GM12865 (cell line): ENCODE results near the gene KCTD1.
A peak's percentile ranks its signal among the peaks of the same experiment; 100 is the strongest.

Experiments used
- DNase-seq: peaks from one replicate; pipeline ENCODE4 v3.0.0; 2010; ENCODE audit warnings: low read depth
- H3K4me3 ChIP-seq: 2 replicates; pipeline ENCODE4 v1.5.1; 2011; ENCODE audit warnings: mild to moderate bottlenecking, low read depth, low read length, control low read depth
- CTCF ChIP-seq: IDR thresholded peaks from 2 replicates; pipeline ENCODE4 v1.5.1; 2011; ENCODE audit warnings: low read length, control low read depth, low read depth, inconsistent platforms; ENCODE audit not compliant: insufficient read depth; ENCODE audit errors: missing control alignments

KCTD1 gene

GRCh38 chr18:26466026-26466425, 82.3 kb downstream of the KCTD1 start:
- no peak overlapping the region for H3K4me3 ChIP-seq
- no peak for DNase-seq
- TF ChIP-seq CTCF = no peak

GRCh38 chr18:26465431-26465830, 82.9 kb downstream of the KCTD1 start:
- DNase-seq = no peak
- TF ChIP-seq CTCF = no peak

GRCh38 chr18:26464128-26465011, 84.0 kb downstream of the KCTD1 start:
- DNase-seq = no peak
- no peak for TF ChIP-seq CTCF
- H3K4me3 ChIP-seq = no peak overlapping the region

More at GRCh38 chr18:26465431-26465830, 82.9 kb downstream of the KCTD1 start:
- no peak overlapping the region for H3K4me3 ChIP-seq

GRCh38 chr18:26462355-26462754, 86.0 kb downstream of the KCTD1 start:
- TF ChIP-seq CTCF = no peak
- no peak for DNase-seq
- no peak overlapping the region for H3K4me3 ChIP-seq

- TF ChIP-seq CTCF = no peak
- H3K4me3 ChIP-seq = no peak overlapping the region
- DNase-seq = no peak
These were observed 86.9 kb downstream of the KCTD1 start for GRCh38 chr18:26461405-26461804.

- no peak overlapping the region for H3K4me3 ChIP-seq
- TF ChIP-seq CTCF = no peak
- peak; percentile 85 for DNase-seq
These were observed 87.8 kb downstream of the KCTD1 start for GRCh38 chr18:26460449-26461091.
